Body of pancreas (tissue), 4 donors: ENCODE data around the gene ENPP3. TPM values are rescaled to one million over a fixed set of nuclear protein-coding genes. Genes with fewer than 3 reads are reported as not detected.
"Not testable (repeated sequence)": the region's sequence is repeated elsewhere in the genome, so short reads cannot be mapped to it uniquely, and the experiment has no call there.

Experiments used
- ATAC-seq: fragments of 150-250 bp; one replicate; pipeline ENCODE4 v1.9.1; 2016
- DNase-seq, 4 donors: peaks; one replicate each; pipeline ENCODE4 v3.0.0-alpha.2; 2019
- H3K27ac ChIP-seq, 4 donors: fragments of 200-600 bp; sonication (generic); 1 replicate in 3 of 4; 2 replicates in 1 of 4; pipeline versions ENCODE4 v1.5.1 to v1.6.1; 2016 to 2019; ENCODE audit warnings: mild to moderate bottlenecking in 1 of 4, mixed read lengths in 1 of 4, moderate library complexity in 1 of 4
- H3K27me3 ChIP-seq, 2 donors: fragments of 200-600 bp; sonication (generic); one replicate each; pipeline ENCODE4 v1.6.0; 2016; ENCODE audit warnings: mild to moderate bottlenecking in 1 of 2
- H3K36me3 ChIP-seq, 2 donors: fragments of 200-600 bp; sonication (generic); replicated peaks in 1 of 2; 2 replicates each; pipeline ENCODE4 v1.5.1; 2016; ENCODE audit warnings: low read depth in 2 of 2; ENCODE audit not compliant: insufficient read depth in 1 of 2
- H3K4me1 ChIP-seq: fragments of 200-600 bp; sonication (generic); one replicate; pipeline ENCODE4 v1.6.0; 2016
- H3K4me3 ChIP-seq, 2 donors: fragments of 200-600 bp; sonication (generic); 1 replicate in 1 of 2; 2 replicates in 1 of 2; pipeline ENCODE4 v1.5.1; 2016 to 2019
- H3K9me3 ChIP-seq, 3 donors: fragments of 200-600 bp; sonication (generic); 1 replicate in 2 of 3; 2 replicates in 1 of 3; pipeline ENCODE4 v1.5.1; 2016
- POLR2A ChIP-seq, 3 donors: fragments of 450-650 bp; IDR thresholded peaks; one replicate each; pipeline ENCODE4 v1.6.1; 2016; ENCODE audit warnings: antibody characterized with exemption in 3 of 3, mild to moderate bottlenecking in 2 of 3
- WGBS, 2 donors: methylation state at CpG; one replicate each; pipeline ENCODE4 v1.1.5; 2017; 5-methylcytosine and 5-hydroxymethylcytosine counted together
- intact Hi-C: fragments of 100-400 bp; cut with DNase I; formaldehyde crosslinking; loops from one replicate; pipeline ENCODE4 v1.15.1; 2023
- total RNA-seq, 2 donors: library from RNA; depleted of rRNA; stranded (reverse); fragments of >200 nt; gene quantifications; one replicate each; pipeline ENCODE4 v1.1.0, GENCODE V29; 2016
- TF ChIP-seq, protein P1 (sequence below), 7 experiments: fragments of 450-650 bp in 4 of 7; fragments of 200-600 bp in 3 of 7; sonication (generic) in 3 of 7; IDR thresholded peaks; one replicate each; pipeline ENCODE4 v1.5.1; 2016 to 2019; ENCODE audit warnings: antibody characterized with exemption in 7 of 7

The ENPP3 gene
- total RNA-seq, 2 donors from 2014 or later, result 0.26 TPM; not detected in 1

GRCh38 chr6:131749023-131749422, 111.9 kb downstream of the ENPP3 start:
- no peaks in the 10 kb centered on the region for H3K4me1 ChIP-seq
- 91 to 95% methylated on average over 7 of the region's 7 CpGs for WGBS, 2 donors
- no peak overlapping the region for H3K4me3 ChIP-seq
- no peaks in the 10 kb centered on the region for H3K9me3 ChIP-seq
- H3K27me3 ChIP-seq, result no peaks in the 10 kb centered on the region
- TF ChIP-seq, protein P1, sequence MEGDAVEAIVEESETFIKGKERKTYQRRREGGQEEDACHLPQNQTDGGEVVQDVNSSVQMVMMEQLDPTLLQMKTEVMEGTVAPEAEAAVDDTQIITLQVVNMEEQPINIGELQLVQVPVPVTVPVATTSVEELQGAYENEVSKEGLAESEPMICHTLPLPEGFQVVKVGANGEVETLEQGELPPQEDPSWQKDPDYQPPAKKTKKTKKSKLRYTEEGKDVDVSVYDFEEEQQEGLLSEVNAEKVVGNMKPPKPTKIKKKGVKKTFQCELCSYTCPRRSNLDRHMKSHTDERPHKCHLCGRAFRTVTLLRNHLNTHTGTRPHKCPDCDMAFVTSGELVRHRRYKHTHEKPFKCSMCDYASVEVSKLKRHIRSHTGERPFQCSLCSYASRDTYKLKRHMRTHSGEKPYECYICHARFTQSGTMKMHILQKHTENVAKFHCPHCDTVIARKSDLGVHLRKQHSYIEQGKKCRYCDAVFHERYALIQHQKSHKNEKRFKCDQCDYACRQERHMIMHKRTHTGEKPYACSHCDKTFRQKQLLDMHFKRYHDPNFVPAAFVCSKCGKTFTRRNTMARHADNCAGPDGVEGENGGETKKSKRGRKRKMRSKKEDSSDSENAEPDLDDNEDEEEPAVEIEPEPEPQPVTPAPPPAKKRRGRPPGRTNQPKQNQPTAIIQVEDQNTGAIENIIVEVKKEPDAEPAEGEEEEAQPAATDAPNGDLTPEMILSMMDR (IDR thresholded peaks at IDR 0.05), result no peak
- no peak for TF ChIP-seq POLR2A (IDR thresholded peaks at IDR 0.05)
- ATAC-seq (no peak), DNase-seq (no peak)
- intact Hi-C loops, result no loop called here
- H3K36me3 ChIP-seq, result no peaks in the 10 kb centered on the region
- no peak overlapping the region for H3K27ac ChIP-seq

DNA sequence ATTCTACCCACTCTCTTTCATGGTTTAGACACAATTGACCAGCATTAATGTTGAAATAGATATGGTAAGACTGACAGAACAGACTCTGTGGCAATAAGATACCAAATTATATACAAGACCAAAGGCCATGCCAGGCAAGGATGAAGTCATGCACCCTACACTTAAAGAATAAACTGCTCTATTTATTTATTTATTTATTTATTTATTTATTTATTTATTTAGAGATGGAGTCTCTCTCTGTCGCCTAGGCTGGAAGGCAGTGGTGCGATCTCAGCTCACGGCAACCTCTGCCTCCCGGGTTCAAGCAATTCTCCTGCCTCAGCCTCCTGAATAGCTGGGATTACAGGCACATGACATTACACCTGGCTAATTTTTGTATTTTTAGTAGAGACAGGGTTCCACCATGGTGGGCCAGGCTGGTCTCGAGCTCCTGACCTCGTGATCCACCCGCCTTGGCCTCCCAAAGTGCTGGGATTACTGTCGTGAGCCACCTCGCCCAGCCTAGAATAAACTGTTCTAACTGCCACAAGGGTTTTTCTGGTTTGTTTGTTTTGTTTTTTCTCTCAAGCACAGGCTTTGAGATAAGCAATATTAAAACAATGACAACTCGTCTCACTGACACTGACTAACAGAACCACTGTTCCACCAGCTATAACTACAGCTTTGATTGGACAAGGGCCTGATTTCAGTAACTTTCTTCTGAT, 114.1 kb downstream of the ENPP3 start:
- ATAC-seq, H3K27ac ChIP-seq, H3K27me3 ChIP-seq, H3K36me3 ChIP-seq, intact Hi-C loops, H3K4me1 ChIP-seq, H3K9me3 ChIP-seq, H3K4me3 ChIP-seq, DNase-seq: not testable (repeated sequence)
- 67 to 81% methylated on average over 10 of the region's 10 CpGs for WGBS, 2 donors

DNA sequence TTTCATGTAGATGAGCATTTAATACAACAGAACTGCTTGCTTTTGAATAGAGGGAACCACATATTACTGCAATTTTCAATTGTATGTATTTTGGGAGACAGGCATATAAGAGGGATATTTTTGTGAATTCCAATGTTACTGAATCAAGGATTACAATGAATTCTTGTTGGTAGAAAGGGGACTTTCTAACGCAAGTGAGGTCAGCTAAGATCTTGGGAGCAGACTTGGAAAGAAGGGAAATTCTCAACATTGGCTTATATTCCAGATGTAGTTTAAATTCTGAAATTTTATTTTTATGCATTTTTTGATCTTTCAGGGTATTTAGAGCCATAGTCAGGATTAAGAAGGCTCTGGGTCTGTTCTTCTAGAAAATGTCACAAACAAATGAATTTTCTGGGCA, 117.0 kb downstream of the ENPP3 start:
- ATAC-seq (no peak), DNase-seq (no peak)
- WGBS, 2 donors, result 74 to 81% methylated on average over 1 of the region's 1 CpG
- no peaks in the 10 kb centered on the region for H3K4me1 ChIP-seq
- no peak for TF ChIP-seq POLR2A (IDR thresholded peaks at IDR 0.05)
- TF ChIP-seq, protein P1 (IDR thresholded peaks at IDR 0.05), result no peak
- H3K4me3 ChIP-seq, result no peak overlapping the region
- no peaks in the 10 kb centered on the region for H3K36me3 ChIP-seq
- H3K9me3 ChIP-seq, result no peaks in the 10 kb centered on the region
- no peaks in the 10 kb centered on the region for H3K27me3 ChIP-seq
- no peak overlapping the region for H3K27ac ChIP-seq
- intact Hi-C loops, result no loop called here

DNA sequence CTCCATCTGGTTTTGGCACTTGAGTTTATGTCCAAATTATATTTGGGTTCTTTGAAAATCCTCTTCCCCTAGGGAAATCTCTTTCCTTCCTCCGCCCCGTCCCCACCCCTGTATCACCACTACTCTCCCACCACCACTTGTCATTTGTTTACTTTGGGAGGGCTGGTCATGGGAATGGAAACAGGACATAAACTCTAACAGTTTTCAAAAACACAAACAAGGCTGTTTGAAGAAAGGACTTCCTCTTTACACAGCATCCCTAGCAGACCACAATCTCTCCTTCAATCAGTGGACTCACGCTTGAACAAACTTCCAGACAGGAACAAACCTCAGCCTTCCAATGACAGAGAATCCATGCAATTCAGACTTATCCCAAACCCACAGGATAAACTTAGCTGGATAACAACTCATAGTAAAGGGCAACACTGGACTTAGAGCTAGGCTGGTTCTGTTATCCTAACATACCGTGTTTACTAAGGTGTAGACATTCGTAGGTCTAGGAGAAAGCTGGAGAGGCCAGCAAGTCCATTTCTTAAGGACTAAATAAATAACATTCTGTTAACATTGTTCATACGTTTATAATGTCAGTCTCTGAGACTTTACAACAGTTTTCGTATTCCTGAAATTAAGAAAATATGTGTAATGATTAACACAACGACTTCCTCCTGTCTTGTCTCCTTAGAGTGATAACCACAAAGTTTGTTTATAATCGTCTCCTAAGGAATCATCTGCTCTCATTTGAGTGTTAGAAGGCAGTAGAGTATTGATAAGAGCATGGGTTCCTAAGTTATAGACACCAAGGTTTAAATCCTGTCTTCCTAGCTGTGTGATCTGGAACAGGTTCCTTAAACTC, 117.8 kb downstream of the ENPP3 start:
- intact Hi-C loops, result no loop called here
- H3K27ac ChIP-seq, result no peak overlapping the region
- no peaks in the 10 kb centered on the region for H3K9me3 ChIP-seq
- no peaks in the 10 kb centered on the region for H3K4me1 ChIP-seq
- H3K4me3 ChIP-seq, result no peak overlapping the region
- TF ChIP-seq, protein P1 (IDR thresholded peaks at IDR 0.05), result no peak
- no peak for TF ChIP-seq POLR2A (IDR thresholded peaks at IDR 0.05)
- 53 to 56% methylated on average over 9 of the region's 9 CpGs for WGBS, 2 donors
- no peak for DNase-seq
- no peaks in the 10 kb centered on the region for H3K27me3 ChIP-seq
- no peak for ATAC-seq
- H3K36me3 ChIP-seq, result no peaks in the 10 kb centered on the region

GRCh38 chr6:131755597-131755996, 118.5 kb downstream of the ENPP3 start:
- Histone ChIP-seq H3K4me3 (no peak overlapping the region), H3K36me3 (no peaks in the 10 kb centered on the region), H3K27me3 (no peaks in the 10 kb centered on the region), H3K27ac (no peak overlapping the region), H3K9me3 (no peaks in the 10 kb centered on the region), H3K4me1 (no peaks in the 10 kb centered on the region)
- intact Hi-C loops, result no loop called here
- TF ChIP-seq POLR2A (IDR thresholded peaks at IDR 0.05), result no peak
- TF ChIP-seq, protein P1 (IDR thresholded peaks at IDR 0.05), result no peak
- ATAC-seq (no peak), DNase-seq (no peak)
- WGBS, 2 donors, result 89 to 98% methylated on average over 3 of the region's 3 CpGs
